Measurements from ENCODE around the gene NDUFB4.

NDUFB4 gene

DNA sequence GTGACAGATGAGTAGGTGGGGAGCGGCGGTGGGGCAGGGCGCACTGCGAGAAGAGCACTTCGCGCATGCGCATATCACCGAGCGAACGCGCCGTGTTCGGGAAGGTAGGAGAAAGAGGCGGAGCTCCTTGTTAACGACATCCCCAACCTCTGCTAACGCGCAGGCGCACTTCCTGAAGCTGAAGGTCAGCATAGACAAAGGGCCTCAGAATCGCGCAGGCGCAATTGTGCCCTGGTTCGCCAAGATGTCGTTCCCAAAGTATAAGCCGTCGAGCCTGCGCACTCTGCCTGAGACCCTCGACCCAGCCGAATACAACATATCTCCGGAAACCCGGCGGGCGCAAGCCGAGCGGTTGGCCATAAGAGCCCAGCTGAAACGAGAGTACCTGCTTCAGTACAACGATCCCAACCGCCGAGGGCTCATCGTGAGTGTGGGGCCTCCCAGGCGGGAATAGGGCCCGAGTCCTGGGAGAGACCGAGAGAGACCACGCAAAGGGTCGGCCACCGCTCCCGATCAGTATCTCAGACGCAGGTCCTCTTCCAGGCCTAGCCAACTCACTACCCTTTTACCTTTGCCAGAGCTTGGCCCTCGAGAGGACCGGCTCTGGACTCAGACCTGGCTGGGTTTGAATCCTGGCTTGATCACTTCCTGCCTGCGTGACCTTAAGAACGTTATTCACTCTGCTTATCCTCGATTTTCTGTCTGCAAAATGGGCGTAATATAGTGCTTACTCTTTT is at the start of gene NDUFB4:
Gene NDUFB4, plus strand, starts transcription at position 221 of the 737 bp plus-strand sequence. Its CDS starts 24 bp downstream, at position 245.
- DNase-seq: peak; percentile 98

- no peak for DNase-seq
These were observed 45.6 kb upstream of the NDUFB4 start for GRCh38 chr3:120550546-120550945.

DNA sequence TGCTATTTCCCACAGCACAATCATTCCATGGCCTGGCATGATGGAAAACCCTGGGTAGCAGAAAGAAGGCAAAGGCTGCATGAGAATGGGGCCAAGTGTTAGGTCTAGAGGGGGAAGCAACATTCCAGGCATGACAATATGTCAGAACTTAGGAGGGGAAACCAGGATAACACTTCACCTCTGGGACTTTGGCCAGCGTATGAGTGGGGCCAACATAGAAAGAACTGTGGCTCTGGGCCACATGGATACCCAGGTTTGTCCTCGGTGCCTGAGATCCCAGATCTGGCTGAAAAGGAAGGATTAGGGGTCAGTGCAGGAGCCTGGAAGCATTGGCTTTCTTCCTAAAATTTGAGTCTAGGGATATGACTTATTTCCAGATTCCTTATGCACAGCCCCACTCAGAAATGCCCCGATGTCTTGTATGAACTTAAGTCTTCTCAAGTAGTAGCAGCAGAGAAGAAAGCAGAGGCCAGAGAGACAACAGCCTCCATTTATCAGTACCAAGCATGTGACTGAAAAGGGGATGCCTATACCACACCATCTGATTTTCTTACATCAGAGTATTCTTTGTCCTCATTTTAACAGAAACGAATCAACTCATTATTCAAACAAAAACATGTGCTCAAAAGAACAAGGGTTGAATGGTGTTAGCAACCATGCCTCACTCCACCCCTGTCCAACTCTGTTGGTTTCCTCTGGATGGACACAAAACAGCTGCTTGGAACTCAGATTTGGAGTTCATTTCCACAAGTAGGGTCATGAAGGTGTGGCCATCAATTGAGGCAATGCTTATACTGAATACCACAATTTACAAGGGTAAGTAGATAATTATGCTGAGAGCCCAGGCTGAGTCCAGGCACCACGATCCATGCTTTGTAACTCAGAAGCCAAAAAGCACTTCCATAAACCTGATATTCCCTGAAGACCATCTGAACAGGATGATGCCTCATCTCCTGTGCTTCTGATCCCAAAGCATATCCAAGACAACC is 43.7 kb upstream of the NDUFB4 start:
- no peak for DNase-seq

DNA sequence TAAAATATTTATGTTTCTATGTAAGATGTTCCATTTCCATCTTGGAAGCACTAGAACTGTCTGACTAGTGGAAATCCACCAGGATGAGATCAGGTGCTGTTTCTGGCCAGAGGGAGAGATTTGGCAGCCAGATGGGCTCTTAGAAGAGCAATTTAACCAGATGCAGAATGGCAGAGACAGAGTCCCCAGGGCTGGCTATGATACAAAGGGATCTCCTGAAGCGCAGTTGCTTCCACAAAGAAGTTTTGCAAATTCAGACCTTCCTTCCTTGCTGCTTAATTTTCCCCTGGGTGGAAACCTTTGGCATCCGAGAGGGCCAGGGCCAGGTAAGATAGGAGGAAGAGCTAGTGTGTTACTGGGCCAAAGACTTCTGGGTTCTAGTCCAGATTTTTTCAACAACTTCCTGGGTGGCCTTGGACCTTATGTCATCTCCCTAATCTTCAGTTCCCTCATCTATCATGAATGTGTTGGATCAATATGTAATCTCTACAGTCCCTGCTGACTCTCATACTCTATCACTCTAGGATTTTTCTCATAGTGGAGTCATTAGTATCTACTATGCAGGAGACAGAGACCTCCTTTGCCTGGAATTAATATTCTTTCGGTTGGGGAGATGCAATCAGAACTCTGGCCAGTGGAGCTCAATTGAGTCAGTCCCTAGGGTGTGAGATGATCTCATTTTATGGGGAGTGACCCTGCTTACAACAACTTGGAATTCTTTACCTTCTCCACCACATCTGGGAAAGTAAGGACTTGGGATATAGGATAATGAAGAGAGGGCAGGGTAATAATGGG is 41.1 kb upstream of the NDUFB4 start:
- no peak for DNase-seq

- no peak for DNase-seq
These were observed 40.3 kb upstream of the NDUFB4 start for GRCh38 chr3:120555657-120556509.

- no peak for DNase-seq
These were observed 39.0 kb upstream of the NDUFB4 start for GRCh38 chr3:120557115-120557514.

GRCh38 chr3:120558771-120559241 is 37.3 kb upstream of the NDUFB4 start:
- DNase-seq: peak; percentile 82

DNA sequence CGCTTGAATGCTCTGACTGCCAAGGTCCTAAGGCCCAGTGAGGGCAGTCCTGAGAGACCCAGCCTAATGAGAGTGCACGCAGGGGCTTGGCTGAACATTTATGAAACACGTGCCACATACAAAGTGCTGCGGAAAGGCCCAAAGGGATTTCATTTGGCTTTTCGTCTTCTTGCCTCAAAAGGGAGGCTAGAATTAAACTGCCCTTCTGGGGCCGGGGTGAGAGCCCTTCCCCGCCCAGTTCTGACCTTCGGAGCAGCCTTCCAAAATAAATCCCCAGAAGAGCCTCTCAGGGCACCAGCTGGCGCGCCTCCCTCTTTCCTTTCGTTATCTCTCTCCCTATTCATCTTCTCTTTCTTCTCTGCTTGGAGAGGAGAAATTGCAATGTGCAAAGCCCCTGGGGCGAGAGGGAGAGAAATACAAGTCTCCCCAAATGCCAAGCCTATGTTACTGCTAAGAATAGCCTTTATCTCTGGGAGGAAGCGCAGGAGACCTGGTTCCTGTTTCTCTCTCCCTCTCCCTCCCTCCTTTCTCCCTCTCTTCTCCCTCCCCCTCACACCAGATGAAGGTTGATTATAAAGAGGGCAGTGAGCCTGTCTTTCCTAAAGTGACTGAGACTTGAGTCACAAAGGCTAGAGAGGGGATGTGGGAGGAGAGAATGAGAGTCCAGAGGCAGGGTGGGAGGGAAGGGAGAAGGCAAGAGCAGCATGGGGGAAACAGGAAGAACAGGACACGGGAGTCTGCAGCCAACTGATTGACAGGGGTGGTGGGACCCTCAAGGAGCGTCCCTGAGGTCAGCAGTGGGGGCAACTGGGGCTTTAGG is 36.7 kb upstream of the NDUFB4 start:
- DNase-seq: peak; percentile 82

GRCh38 chr3:120560304-120561250 is 35.6 kb upstream of the NDUFB4 start:
- DNase-seq: no peak

GRCh38 chr3:120561251-120562045 is 34.7 kb upstream of the NDUFB4 start:
- DNase-seq: peak; percentile 30

GRCh38 chr3:120563356-120564022 is 32.6 kb upstream of the NDUFB4 start:
- DNase-seq: no peak

DNA sequence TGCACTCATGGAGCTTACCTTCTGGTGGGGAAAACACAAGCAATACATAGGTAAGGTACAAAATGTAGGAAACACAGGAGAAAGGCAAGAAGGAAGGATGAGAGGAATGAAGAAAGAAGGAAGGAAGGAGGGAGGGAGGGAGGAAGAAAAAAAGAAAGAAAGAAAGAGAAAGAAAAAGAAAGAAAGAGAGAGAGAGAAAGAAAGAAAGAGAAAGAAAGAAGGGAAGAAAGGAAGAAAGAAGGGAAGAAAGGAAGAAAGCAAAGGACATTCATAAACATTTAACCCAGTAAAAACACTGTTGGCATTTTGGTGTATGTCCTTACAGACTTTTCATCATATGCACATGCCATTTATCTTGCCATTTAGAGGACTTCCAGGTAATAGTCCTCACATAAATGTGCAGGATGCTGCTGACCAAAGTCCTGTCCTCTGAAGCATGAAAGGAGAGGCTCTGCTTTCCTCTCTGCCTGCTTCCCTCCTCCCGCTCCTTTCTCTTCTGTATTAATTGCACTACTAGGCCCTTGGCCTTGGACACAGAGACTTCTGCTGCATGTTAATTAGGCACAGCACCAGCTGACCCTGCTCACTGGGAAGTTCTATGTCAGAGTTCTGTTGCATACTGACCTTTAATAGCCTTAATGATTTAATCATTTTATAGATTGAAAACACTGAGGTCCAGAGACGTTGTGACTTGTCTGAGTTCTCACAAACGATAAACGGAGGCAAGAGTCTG is 29.7 kb upstream of the NDUFB4 start:
- peak; percentile 5 for DNase-seq

DNA sequence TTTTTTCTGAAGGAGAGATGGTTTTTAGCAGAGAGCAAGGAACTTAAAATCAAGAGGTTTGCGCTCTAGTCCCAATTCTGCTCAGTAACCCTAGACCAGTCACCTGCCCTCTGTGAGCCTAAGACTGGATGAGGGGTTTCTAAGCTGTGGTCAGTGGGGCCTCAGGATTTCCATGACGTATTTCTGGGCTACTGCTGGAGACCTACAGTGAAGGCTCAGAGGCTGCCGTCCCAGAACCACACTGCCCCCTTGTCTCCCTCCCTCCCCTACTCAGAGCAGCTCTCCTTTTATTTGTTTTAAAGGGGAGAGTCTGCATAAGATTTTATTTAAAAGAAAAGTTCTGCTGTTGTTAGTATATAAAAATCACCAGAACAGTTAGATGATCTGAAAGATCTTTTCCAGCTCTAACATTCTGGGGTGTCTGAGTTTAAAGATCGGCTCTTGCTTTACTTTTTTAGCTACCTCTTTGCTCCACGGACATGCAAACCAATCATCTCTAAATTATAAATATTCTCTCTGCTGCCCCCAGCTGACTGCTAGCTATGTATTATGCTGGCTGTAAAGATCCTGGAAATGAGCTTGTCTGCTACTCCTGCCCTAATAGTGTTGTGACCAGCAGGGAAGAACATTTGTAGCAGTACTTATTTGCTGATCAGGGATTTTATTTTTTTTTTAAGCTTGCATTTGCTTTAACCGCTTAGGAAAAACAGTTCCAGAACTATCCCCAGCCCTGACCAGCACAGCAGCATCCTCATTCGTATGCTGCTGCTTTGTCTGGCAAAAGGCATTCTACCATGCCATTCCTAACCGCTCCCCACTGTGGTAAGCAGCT is 28.6 kb upstream of the NDUFB4 start:
- DNase-seq: peak; percentile 54

GRCh38 chr3:120568202-120568531 is 28.0 kb upstream of the NDUFB4 start:
- no peak for DNase-seq

DNA sequence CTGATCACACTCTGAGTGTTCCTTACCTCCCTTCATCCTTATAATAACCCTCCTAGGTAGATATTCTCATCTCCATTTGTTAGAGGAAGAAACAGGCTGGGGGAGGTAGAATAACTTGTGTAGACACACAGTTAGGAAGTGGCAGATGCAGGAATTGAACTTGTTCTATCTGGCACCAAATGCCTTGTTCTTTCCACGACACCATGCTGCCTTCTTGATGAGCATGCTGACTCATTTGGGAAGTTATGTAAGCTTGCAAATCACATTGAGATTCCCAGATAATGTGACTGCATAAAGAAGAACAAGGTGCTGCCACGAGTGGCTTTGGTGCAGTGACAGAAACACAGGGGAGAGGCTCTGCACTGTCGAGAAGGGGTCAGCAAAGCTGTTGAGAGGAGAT is 27.5 kb upstream of the NDUFB4 start:
- no peak for DNase-seq

GRCh38 chr3:120569222-120570057 is 26.7 kb upstream of the NDUFB4 start:
- DNase-seq: no peak
